HCT116 (cell line): ENCODE measurements around the gene ACSL3. TPM values are rescaled to one million over a fixed set of nuclear protein-coding genes. Genes with fewer than 3 reads are reported as not detected.

ENCODE experiments used
- ATAC-seq: fragments of 200-7000 bp; cut with Tn5 transposase; 2 replicates; pipeline ENCODE4 v1.9.1; 2020; ENCODE audit warnings: mild to moderate bottlenecking, moderate library complexity
- BruUV-seq: library from RNA; stranded (reverse); fragments of 400-500 nt; replicated peaks from 2 replicates; lab custom pipeline; 2021; lab: Mats Ljungman, UMichigan
- CTCF ChIA-PET: fragments of 300-600 bp; sonication (Branson Sonifier 250); formaldehyde crosslinking; loops from one replicate; lab custom pipeline; 2021; ENCODE audit warnings: antibody characterized with exemption; lab: Charles Lee
- POLR2A ChIA-PET: fragments of 300-600, 350-600 bp; sonication (Branson Sonifier 250); formaldehyde crosslinking; loops from one replicate; lab custom pipeline; 2021; ENCODE audit warnings: antibody characterized with exemption; lab: Charles Lee
- RAD21 ChIA-PET, 2 experiments: fragments of 300-600 bp; sonication (Branson Sonifier 250); formaldehyde crosslinking; loops; one replicate each; lab custom pipeline; 2023; ENCODE audit warnings: low total read pairs in 2 of 2; ENCODE audit not compliant: uncharacterized antibody in 2 of 2, unreplicated experiment in 2 of 2, low non-redundant PET in 1 of 2; lab: Charles Lee
- DNase-seq: peaks from one replicate; pipeline ENCODE4 v3.0.0-alpha.2; 2010; ENCODE audit warnings: low read depth, low spot score
- H2AFZ ChIP-seq: fragments of 200-600 bp; shearing (Covaris generic), sonication (generic); 2 replicates; pipeline ENCODE4 v1.6.1; 2017; ENCODE audit warnings: low read depth, mixed run types, mixed read lengths, antibody characterized with exemption, low read length; ENCODE audit not compliant: poor library complexity, severe bottlenecking
- H3K27ac ChIP-seq: 2 replicates; pipeline ENCODE4 v1.5.1; 2012; ENCODE audit warnings: low read depth, low read length
- H3K27me3 ChIP-seq: fragments of 200-600 bp; sonication (generic); 2 replicates; pipeline ENCODE4 v1.6.1; 2016; ENCODE audit warnings: mixed run types, low read length, mixed read lengths; ENCODE audit not compliant: insufficient read depth
- H3K36me3 ChIP-seq, 2 experiments: fragments of 200-500 bp in 1 of 2; fragments of 200-600 bp in 1 of 2; sonication (Bioruptor generic) in 1 of 2; sonication (generic) in 1 of 2; 2 replicates each; pipeline versions ENCODE4 v1.5.1 to v1.6.1; 2014 to 2016; ENCODE audit warnings: low read length in 2 of 2, inconsistent platforms in 1 of 2, mixed read lengths in 1 of 2, mixed run types in 1 of 2; ENCODE audit not compliant: insufficient read depth in 2 of 2, control insufficient read depth in 1 of 2
- H3K4me1 ChIP-seq, 2 experiments: fragments of 200-600 bp in 1 of 2; sonication (generic) in 1 of 2; 2 replicates each; pipeline versions ENCODE4 v1.5.1 to v1.6.1; 2012 to 2017; ENCODE audit warnings: low read length in 2 of 2, inconsistent platforms in 1 of 2, mild to moderate bottlenecking in 1 of 2, mixed read lengths in 1 of 2, mixed run types in 1 of 2, moderate library complexity in 1 of 2; ENCODE audit not compliant: insufficient read depth in 2 of 2, control insufficient read depth in 1 of 2
- H3K4me2 ChIP-seq: fragments of 200-600 bp; sonication (generic); 2 replicates; pipeline ENCODE4 v1.6.1; 2017; ENCODE audit warnings: mixed run types, low read length, mixed read lengths
- H3K4me3 ChIP-seq, 2 experiments: fragments of 200-600 bp in 1 of 2; sonication (generic) in 1 of 2; replicated peaks in 1 of 2; 2 replicates each; pipeline ENCODE4 v1.5.1; 2011 to 2016; ENCODE audit warnings: low read length in 2 of 2, control low read depth in 1 of 2, low read depth in 1 of 2, mild to moderate bottlenecking in 1 of 2, mixed read lengths in 1 of 2, mixed run types in 1 of 2
- H3K79me2 ChIP-seq: fragments of 200-600 bp; sonication (generic); 2 replicates; pipeline ENCODE4 v1.6.1; 2017; ENCODE audit warnings: mild to moderate bottlenecking, mixed run types, low read length, moderate library complexity, mixed read lengths; ENCODE audit not compliant: insufficient read depth
- H3K9ac ChIP-seq: fragments of 200-600 bp; sonication (generic); 2 replicates; pipeline ENCODE4 v1.6.1; 2016; ENCODE audit warnings: low read length, mixed read lengths
- H3K9me2 ChIP-seq: fragments of 200-600 bp; sonication (generic), shearing (Covaris generic); 2 replicates; pipeline ENCODE4 v1.6.1; 2017; ENCODE audit warnings: mixed run types, mild to moderate bottlenecking, moderate library complexity; ENCODE audit not compliant: insufficient read depth
- H3K9me3 ChIP-seq, 2 experiments: fragments of 200-500 bp in 1 of 2; fragments of 200-600 bp in 1 of 2; sonication (Bioruptor generic) in 1 of 2; sonication (generic) in 1 of 2; 2 replicates each; pipeline ENCODE4 v1.6.1; 2014 to 2017; ENCODE audit warnings: low read length in 2 of 2, mixed read lengths in 2 of 2, inconsistent platforms in 1 of 2, low read depth in 1 of 2, mild to moderate bottlenecking in 1 of 2, mixed run types in 1 of 2, moderate library complexity in 1 of 2; ENCODE audit not compliant: control insufficient read depth in 1 of 2, insufficient read depth in 1 of 2
- H4K20me1 ChIP-seq: fragments of 200-600 bp; sonication (generic), shearing (Covaris generic); 2 replicates; pipeline ENCODE4 v1.6.1; 2017; ENCODE audit warnings: mixed run types, mild to moderate bottlenecking, moderate library complexity; ENCODE audit not compliant: insufficient read depth
- CBX3 ChIP-seq: IDR thresholded peaks from 2 replicates; pipeline ENCODE4 v1.6.1; 2012; ENCODE audit warnings: low read depth
- CEBPB ChIP-seq: IDR thresholded peaks from 2 replicates; pipeline ENCODE4 v1.6.1; 2012; ENCODE audit warnings: low read depth
- EGR1 ChIP-seq: IDR thresholded peaks from 2 replicates; pipeline ENCODE4 v1.6.1; 2012; ENCODE audit warnings: low read depth
- ELF1 ChIP-seq: IDR thresholded peaks from 2 replicates; pipeline ENCODE4 v1.6.1; 2012; ENCODE audit warnings: low read depth, borderline replicate concordance
- EZH2 ChIP-seq: fragments of 200-600 bp; sonication (generic); IDR thresholded peaks from 2 replicates; pipeline ENCODE4 v1.6.1; 2017; ENCODE audit warnings: antibody characterized with exemption, mixed run types
- EZH2phosphoT487 ChIP-seq: fragments of 200-600 bp; IDR thresholded peaks from 2 replicates; pipeline ENCODE4 v1.6.1; 2018; ENCODE audit warnings: antibody characterized with exemption, borderline replicate concordance
- FOSL1 ChIP-seq: IDR thresholded peaks from 2 replicates; pipeline ENCODE4 v1.6.1; 2012; ENCODE audit warnings: low read depth
- POLR2A ChIP-seq: IDR thresholded peaks from 2 replicates; pipeline ENCODE4 v1.7.0; 2011; ENCODE audit warnings: borderline replicate concordance; ENCODE audit not compliant: insufficient read depth, insufficient read length; ENCODE audit errors: extremely low read depth
- POLR2AphosphoS5 ChIP-seq: IDR thresholded peaks from 2 replicates; pipeline ENCODE4 v1.6.1; 2011; ENCODE audit warnings: mild to moderate bottlenecking, low read depth, low read length, moderate library complexity
- RAD21 ChIP-seq: IDR thresholded peaks from 2 replicates; pipeline ENCODE4 v1.6.1; 2012; ENCODE audit warnings: low read depth, mild to moderate bottlenecking
- SIN3A ChIP-seq: IDR thresholded peaks from 2 replicates; pipeline ENCODE4 v1.6.1; 2012; ENCODE audit warnings: low read depth
- SP1 ChIP-seq: IDR thresholded peaks from 2 replicates; pipeline ENCODE4 v1.6.1; 2012; ENCODE audit warnings: low read depth
- SRF ChIP-seq: IDR thresholded peaks from 2 replicates; pipeline ENCODE4 v1.6.1; 2012; ENCODE audit warnings: low read depth
- YY1 ChIP-seq: IDR thresholded peaks from 2 replicates; pipeline ENCODE4 v1.6.1; 2011; ENCODE audit warnings: low read length, low read depth, moderate library complexity, mild to moderate bottlenecking; ENCODE audit not compliant: insufficient replicate concordance; ENCODE audit errors: extremely low read depth
- ZFX ChIP-seq: fragments of 450-650 bp; IDR thresholded peaks from 2 replicates; pipeline ENCODE4 v1.6.1; 2017
- ZNF274 ChIP-seq: fragments of 200-500 bp; sonication (Bioruptor generic); IDR thresholded peaks from 2 replicates; pipeline ENCODE4 v1.6.1; 2014; ENCODE audit warnings: mild to moderate bottlenecking, low read depth, low read length, inconsistent platforms
- intact Hi-C: fragments of 100-400 bp; cut with micrococcal nuclease; formaldehyde crosslinking; loops from 2 replicates; pipeline ENCODE4 v1.10.0; 2022
- total RNA-seq: library from RNA; stranded (reverse); gene quantifications from one replicate; pipeline ENCODE4 v1.2.1, GENCODE V29; 2021; ENCODE audit not compliant: unreplicated experiment
- TF ChIP-seq, protein P1 (sequence below): IDR thresholded peaks from 2 replicates; pipeline ENCODE4 v1.6.1; 2012; ENCODE audit warnings: low read depth
- TF ChIP-seq, protein P2 (sequence below), 3 experiments: fragments of 200-600 bp in 1 of 3; sonication (generic) in 1 of 3; IDR thresholded peaks in 2 of 3; conservative IDR thresholded peaks in 1 of 3; 2 replicates each; pipeline ENCODE4 v1.5.1; 2012 to 2017; ENCODE audit warnings: low read depth in 2 of 3, low read length in 2 of 3, antibody characterized with exemption in 1 of 3, borderline replicate concordance in 1 of 3, control low read depth in 1 of 3, mild to moderate bottlenecking in 1 of 3, mixed read lengths in 1 of 3, mixed run types in 1 of 3, moderate library complexity in 1 of 3; ENCODE audit not compliant: insufficient read depth in 1 of 3
- TF ChIP-seq, protein P3 (sequence below): IDR thresholded peaks from 2 replicates; pipeline ENCODE4 v1.6.1; 2011; ENCODE audit warnings: mild to moderate bottlenecking, low read length, moderate library complexity; ENCODE audit not compliant: insufficient replicate concordance; ENCODE audit errors: extremely low read depth

The ACSL3 gene
- total RNA-seq, 1 experiment from 2014 or later, result 142 TPM

DNA sequence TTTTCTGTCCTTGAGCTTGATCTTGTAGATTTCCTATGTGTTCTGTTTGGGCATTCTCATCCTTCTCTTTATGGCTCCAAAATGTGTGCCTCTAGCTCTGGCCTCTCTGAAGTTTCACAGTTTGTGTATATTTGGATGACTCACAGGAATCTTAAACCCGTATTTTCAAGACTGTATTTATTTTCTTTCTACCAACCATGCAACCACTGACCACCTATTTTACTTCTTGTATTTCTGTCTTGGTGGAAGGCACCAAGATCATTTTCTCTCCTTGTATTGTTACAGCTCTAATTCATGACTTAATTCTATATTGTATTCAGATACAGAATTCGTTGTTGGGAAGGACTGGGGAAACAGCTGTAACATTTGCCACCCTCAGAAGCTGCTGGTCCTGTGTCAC lies 39.5 kb downstream of the ACSL3 start:
- no peaks in the 10 kb centered on the region for H3K9me3 ChIP-seq
- no peaks in the 10 kb centered on the region for H3K36me3 ChIP-seq
- ATAC-seq (no peak), DNase-seq (no peak)
- H3K4me2 ChIP-seq, result no peak overlapping the region
- intact Hi-C loops, result loop anchor here (5.0 kb wide), 1 partner anchor 583 kb away; no protein-coding TSS in a partner anchor
- peaks cover 10% of the 10 kb centered on the region; the same call in 1 of the 2 replicates for H4K20me1 ChIP-seq
- ChIA-PET CTCF (interaction anchor here (0.9 to 4.0 kb wide), 2 partner anchors 192 to 210 kb away, joined by 3 to 52 read pairs; no protein-coding TSS in a partner anchor), RAD21 (no interaction called here), POLR2A (no interaction called here)
- no peak overlapping the region for H3K9ac ChIP-seq
- H3K27me3 ChIP-seq, result no peaks in the 10 kb centered on the region
- BruUV-seq, result no TSS peak
- peaks cover 67% of the 10 kb centered on the region for H3K79me2 ChIP-seq
- TF ChIP-seq EZH2, result no peak
- TF ChIP-seq EGR1, result no peak
- TF ChIP-seq YY1, result no peak
- TF ChIP-seq FOSL1, result no peak
- TF ChIP-seq ELF1, result no peak
- TF ChIP-seq, protein P1, sequence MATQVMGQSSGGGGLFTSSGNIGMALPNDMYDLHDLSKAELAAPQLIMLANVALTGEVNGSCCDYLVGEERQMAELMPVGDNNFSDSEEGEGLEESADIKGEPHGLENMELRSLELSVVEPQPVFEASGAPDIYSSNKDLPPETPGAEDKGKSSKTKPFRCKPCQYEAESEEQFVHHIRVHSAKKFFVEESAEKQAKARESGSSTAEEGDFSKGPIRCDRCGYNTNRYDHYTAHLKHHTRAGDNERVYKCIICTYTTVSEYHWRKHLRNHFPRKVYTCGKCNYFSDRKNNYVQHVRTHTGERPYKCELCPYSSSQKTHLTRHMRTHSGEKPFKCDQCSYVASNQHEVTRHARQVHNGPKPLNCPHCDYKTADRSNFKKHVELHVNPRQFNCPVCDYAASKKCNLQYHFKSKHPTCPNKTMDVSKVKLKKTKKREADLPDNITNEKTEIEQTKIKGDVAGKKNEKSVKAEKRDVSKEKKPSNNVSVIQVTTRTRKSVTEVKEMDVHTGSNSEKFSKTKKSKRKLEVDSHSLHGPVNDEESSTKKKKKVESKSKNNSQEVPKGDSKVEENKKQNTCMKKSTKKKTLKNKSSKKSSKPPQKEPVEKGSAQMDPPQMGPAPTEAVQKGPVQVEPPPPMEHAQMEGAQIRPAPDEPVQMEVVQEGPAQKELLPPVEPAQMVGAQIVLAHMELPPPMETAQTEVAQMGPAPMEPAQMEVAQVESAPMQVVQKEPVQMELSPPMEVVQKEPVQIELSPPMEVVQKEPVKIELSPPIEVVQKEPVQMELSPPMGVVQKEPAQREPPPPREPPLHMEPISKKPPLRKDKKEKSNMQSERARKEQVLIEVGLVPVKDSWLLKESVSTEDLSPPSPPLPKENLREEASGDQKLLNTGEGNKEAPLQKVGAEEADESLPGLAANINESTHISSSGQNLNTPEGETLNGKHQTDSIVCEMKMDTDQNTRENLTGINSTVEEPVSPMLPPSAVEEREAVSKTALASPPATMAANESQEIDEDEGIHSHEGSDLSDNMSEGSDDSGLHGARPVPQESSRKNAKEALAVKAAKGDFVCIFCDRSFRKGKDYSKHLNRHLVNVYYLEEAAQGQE, result no peak
- TF ChIP-seq CBX3, result no peak
- TF ChIP-seq CEBPB, result no peak
- TF ChIP-seq ZNF274, result no peak
- no peak for TF ChIP-seq EZH2phosphoT487
- no peak for TF ChIP-seq POLR2AphosphoS5
- TF ChIP-seq SIN3A, result no peak
- no peak for TF ChIP-seq ZFX
- no peak for TF ChIP-seq SRF
- TF ChIP-seq, protein P2, sequence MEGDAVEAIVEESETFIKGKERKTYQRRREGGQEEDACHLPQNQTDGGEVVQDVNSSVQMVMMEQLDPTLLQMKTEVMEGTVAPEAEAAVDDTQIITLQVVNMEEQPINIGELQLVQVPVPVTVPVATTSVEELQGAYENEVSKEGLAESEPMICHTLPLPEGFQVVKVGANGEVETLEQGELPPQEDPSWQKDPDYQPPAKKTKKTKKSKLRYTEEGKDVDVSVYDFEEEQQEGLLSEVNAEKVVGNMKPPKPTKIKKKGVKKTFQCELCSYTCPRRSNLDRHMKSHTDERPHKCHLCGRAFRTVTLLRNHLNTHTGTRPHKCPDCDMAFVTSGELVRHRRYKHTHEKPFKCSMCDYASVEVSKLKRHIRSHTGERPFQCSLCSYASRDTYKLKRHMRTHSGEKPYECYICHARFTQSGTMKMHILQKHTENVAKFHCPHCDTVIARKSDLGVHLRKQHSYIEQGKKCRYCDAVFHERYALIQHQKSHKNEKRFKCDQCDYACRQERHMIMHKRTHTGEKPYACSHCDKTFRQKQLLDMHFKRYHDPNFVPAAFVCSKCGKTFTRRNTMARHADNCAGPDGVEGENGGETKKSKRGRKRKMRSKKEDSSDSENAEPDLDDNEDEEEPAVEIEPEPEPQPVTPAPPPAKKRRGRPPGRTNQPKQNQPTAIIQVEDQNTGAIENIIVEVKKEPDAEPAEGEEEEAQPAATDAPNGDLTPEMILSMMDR (IDR thresholded peaks at IDR 0.05 in 2 of 3, conservative IDR thresholded peaks at IDR 0.05 in 1 of 3; ENCODE audit: borderline replicate concordance in 1 of 3, insufficient read depth in 1 of 3, low read depth in 2 of 3, low read length in 2 of 3), result no peak
- TF ChIP-seq POLR2A, result no peak
- TF ChIP-seq, protein P3, sequence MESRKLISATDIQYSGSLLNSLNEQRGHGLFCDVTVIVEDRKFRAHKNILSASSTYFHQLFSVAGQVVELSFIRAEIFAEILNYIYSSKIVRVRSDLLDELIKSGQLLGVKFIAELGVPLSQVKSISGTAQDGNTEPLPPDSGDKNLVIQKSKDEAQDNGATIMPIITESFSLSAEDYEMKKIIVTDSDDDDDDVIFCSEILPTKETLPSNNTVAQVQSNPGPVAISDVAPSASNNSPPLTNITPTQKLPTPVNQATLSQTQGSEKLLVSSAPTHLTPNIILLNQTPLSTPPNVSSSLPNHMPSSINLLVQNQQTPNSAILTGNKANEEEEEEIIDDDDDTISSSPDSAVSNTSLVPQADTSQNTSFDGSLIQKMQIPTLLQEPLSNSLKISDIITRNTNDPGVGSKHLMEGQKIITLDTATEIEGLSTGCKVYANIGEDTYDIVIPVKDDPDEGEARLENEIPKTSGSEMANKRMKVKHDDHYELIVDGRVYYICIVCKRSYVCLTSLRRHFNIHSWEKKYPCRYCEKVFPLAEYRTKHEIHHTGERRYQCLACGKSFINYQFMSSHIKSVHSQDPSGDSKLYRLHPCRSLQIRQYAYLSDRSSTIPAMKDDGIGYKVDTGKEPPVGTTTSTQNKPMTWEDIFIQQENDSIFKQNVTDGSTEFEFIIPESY, result no peak
- TF ChIP-seq SP1, result no peak
- TF ChIP-seq RAD21, result no peak
- no peak overlapping the region for H3K4me3 ChIP-seq
- peaks cover 0 to 7% of the 10 kb centered on the region in 2 experiments; a peak in 1 of 4 replicates for H3K4me1 ChIP-seq
- no peaks in the 10 kb centered on the region for H3K9me2 ChIP-seq
- no peak overlapping the region for H2AFZ ChIP-seq
- no peak overlapping the region for H3K27ac ChIP-seq
